GM18511 (cell line): Measurements from ENCODE around the gene HRH3.

Source experiments
- ATAC-seq: cut with Tn5 transposase; IDR thresholded peaks from one replicate; pipeline ENCODE4 v1.9.1; 2021; ENCODE audit warnings: mild to moderate bottlenecking, moderate library complexity; ENCODE audit not compliant: unreplicated experiment

The HRH3 gene

DNA sequence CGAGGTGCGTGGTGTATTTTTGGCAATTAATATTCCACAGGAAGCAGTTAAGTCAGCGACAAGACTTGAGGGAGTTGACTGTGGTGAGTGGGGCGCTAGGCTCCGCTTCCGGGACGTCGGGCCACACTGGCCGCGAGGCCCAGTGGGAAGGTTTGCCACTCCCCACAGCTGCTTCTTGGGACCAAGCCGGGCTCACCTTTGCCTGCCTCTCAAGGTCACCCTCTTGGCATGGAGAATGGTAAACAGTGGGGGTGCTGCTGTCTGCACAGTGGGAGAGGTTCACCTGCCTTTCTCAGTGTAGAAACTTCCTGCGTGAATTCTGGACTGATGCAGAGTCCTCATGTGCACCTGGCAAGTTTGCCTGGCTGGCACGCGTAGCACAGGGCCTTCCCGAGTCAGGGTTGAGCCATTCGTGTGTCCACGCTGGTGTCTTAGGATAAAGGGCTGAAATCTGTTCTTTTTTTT is 24.6 kb upstream of the HRH3 start:
- ATAC-seq, result no peak

DNA sequence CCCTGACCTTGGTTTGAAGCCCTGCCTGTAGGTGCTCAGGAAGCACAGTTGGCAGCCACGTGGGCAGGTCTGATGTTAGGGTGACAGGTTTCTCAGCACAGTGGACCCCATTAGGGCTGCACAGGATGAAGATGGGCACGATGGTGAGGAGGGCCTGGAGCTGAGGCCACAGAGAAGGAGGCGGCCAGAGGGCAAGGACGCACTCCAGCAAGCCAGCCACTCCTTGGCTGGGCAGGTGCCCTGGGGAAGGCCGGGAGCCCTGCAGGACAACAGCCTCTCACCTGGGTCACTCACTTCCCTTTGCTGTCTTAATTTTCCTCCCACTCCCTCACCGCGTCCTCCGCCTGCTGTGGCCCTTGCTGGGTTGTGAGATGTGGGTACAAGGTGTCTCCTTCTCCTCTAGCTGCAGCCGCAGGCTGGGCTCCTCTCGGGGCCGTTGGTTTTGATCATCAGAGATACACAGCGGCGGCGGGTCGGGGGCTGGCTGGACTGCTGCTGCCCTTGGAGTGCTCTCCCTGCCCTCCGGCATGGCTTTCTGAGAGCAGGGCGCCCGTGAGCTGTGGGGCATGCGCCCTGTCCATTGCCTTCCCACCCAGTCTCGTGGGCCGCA is 23.9 kb upstream of the HRH3 start:
- no peak for ATAC-seq

DNA sequence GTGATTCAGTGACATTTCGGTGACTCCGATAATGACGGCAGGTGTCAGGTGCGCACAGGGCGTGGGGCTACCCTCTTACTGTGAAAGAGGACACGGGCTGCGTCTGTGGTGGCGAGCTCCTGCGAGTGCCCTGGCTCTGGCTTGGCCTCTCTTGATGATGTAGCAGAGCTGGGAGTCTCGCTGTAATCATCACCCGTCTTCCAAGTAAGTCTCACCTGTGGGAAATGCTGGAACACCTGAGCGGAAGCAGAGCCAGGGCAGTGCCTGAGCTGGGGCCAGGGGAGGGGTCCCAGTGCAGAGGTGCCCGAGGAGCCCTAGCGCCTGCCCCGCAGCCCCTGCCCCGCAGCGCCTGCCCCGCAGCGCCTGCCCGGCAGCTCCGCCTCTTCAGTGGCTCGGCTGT is 23.0 kb upstream of the HRH3 start:
- ATAC-seq, result no peak

DNA sequence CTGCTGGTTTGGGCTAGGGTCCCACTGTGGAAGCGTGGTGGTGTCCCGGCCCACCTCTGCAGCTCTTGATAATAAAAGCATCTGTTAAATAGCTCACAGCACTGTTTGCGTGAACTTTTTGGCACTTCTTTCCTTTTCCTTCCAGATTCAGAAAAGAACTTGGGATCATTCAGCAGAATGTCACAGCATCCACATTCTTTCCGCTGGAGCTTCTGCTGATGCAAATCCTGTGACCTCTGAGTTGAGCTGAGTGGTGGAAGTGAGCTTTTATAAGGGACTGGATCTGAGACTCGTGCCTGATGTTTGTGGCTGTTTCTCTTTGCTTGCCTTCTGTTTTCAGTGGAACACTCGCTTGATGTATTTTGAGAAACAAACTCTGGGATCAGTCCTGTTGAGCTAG is 22.1 kb upstream of the HRH3 start:
- ATAC-seq, result no peak

DNA sequence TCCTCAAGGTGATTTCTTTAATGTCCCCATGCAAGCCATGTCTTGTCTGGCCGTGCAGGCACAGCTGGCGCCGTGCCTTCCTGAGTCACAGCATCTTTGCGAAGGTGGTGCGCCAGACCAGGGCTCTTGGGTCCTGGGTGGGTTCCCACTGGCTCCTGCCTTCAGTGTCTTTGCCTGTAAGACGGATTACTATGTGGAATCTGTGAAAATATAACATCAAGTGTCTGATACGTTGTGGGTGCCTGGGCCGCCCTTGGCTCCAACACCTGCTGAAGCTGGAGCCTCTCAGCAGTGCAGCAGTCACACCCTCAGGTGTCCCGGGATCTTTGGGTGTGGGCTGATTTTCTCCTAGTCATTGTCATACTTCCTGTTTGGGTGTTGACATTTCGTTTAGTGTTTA is 21.4 kb upstream of the HRH3 start:
- no peak for ATAC-seq

DNA sequence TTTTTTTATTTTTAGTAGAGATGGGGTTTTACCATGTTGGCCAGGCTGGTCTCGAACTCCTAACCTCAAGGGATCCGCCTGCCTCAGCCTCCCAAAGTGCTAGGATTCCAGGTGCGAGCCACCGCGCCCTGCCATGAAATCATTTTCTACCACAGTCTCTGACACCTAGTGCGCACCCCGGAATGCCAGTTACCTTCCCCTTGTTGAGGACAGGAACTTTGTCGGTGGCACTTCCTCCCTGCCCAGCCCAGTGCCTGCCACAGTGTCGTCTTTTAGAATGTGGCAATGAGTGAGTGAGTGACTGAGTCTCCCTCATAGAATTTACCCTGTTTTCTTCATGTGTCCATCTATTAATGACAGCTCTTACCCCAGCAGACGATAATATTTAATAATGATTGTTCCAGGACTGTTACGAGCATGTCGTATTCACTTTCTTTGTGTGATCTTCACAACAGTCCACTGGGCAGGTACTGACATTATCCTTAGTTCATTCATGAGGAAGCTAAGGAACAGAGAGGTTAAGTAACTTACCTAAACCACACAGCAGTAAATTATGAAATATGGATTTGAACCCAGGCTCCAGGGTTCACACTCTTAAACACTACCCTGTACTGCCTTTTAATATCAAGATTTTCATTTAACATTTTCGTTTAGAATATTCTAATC is 20.1 kb upstream of the HRH3 start:
- no peak for ATAC-seq

DNA sequence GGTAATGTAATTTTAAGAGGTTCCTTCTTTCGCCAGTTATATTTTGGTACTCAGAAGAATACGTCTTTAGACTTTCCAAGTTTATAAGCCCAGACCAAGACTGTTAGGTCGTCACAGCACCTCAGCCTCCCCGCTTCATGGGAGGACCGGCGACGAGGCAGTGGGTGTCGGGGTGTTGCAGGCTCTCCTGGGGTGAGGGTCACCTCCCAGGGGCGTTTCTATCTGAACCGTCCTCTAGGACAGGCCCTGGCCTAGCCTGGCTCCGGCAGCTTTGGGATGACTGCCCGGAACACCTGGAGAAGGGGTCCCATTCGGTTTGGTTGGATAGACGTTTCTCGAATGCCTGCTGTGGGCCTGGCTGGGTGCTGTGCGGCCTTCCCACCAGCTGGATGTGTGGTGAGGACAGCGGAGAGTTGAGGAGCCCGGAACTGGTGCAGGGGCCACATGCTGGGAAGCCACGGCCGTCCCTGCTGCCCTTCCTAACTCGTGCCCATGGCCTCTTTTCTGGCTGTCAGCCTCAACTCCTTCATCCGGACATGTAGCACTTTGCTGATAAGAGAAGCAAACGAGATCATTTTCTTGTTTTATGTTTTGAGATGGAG is 19.3 kb upstream of the HRH3 start:
- no peak for ATAC-seq

DNA sequence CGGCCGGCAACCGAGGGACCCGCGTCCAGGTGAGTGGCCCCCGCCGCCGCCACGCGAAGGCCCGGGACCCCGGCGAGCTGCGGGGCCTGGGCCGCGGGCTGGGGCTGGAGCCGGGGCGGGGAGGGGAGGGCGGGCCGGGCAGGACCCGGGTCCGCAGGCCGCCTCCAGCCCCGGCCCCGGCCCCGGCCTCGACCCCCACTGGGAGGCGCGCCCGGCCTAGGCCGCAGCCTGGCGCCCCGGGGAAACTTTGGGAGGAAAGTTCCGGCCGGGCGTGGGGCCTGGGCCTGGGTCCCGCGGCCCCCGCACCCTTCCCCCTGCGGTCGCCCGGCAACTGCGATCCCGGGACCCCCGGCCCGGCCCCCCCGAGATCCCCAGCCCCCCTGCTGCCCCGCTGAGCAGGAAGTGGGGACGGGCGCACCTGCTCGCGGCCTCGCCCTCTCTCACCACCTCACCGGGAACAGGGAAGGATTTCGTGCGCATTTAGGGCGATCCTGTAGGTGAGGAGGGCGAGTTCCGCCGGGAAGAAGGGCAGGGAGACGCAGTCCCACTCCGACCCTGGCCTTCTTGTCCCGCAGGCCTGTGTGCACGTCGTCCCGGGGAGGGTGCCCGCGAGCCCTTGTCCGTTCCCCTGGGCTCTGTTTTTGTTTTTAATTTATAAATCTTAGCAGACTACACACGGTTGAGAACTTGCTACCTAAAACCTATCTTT is 18.6 kb upstream of the HRH3 start:
- ATAC-seq, result peak; percentile 13

DNA sequence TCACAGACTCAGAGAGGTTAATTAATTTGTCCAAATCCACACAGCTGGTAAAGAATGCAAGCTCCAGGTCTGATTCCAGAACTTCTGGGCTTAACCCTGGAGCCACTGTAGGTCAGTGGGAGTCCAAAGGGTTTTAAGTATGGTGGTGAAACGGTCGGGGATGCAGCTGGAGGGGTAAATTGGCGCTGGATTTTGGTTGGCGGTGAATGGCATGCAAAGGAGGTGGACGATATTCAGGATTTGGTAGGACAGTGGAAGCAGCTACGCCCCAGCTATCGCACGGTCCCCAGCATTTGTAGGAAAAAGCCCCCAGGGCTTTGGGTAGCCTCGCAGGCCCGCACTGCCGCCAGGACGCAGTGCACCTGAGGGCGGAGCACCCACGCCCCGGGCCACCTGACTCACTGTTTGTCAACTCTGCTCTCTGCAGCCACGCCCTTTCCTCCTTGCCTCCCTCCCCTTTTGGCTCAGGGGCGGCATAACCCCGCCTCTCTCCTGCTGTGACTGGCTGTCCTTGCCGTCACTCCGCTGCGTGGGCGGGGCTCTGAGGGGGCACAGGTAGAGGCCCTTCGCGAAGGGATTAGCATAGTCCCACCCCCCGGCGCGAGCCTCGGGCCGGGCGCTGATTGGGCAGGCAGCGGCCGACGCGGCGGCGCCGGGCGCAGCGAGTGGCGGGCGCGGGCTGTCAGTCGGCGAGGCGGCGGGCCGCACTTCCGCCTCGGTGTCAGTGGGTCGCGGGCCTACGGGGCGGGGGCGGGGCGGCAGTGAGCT is 17.9 kb upstream of the HRH3 start, which contains the start of gene OSBPL2:
OSBPL2 (plus strand) TSS at position 721 of the 768 bp plus-strand sequence. CDS start 17,664 bp downstream, outside the sequence.
- peak; percentile 99 for ATAC-seq

DNA sequence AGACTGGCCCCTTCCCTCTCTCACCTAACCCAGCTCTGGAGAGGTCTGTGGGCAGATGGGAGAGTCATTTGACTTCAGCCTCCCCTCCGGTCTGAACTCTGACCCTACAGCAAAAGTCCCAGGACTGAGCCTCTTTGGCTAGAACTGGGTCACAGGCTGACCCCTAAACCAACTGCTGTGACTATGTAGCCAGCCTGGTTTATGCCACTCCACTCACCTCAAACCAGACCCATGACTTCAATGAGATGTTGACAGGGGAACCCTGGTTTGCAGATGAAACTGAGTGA is 17.4 kb upstream of the HRH3 start:
- no peak for ATAC-seq

DNA sequence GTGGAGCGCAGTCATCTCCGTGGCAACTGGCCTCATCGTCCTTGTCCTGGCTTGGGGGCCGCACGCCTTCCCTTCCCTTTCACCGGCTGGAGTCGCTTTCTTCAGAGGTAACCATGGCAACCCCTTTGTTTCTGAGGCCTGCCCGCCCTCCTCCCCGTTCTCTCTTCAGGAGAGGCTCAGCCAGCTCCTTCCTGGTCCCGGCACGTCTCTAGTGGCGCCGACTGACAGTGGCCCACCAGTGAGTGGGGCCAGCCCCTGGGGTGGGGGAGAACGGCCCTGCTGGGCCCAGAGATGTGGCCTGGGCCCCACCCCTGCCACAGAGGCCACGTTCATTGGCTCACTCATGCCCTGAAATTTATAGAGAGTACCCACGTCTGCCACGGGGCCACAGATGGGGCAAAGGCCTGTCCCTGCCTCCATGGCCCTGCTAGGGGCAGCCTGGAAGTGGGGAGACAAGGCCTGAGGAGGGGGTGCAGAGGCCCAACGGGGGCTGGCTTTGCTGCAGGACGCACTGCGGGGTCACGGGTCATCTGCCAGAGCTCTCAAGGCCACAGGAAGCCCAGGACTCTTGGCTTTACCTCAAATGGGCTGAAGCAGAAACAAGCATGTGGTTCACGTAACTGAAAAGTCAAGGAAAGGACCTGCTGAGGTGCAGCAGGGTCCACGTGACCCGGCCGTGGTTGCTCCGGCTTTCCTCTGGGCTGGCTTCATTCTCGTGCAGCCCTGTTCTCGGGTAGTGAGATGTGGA is 16.9 kb upstream of the HRH3 start:
- ATAC-seq, result no peak

DNA sequence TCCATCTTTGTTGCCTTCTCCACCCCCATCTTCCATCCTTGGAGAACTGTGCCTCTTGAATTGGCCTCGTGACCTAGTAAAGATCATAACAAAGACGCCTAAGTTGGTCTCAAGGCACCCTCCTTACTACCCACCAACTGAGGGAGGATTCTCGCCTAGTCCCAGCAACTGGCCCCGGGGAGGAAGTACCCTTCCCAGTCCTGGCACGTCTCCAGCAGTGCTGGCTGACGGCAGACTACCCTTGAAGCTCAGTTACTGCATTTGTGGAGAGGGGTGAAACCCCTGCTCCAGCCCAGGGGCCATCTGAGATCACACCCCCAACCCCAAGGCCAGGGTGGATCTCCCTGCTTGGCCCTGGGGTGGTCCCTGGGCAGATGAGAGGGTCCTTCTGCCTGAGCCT is 16.1 kb upstream of the HRH3 start:
- ATAC-seq, result no peak

DNA sequence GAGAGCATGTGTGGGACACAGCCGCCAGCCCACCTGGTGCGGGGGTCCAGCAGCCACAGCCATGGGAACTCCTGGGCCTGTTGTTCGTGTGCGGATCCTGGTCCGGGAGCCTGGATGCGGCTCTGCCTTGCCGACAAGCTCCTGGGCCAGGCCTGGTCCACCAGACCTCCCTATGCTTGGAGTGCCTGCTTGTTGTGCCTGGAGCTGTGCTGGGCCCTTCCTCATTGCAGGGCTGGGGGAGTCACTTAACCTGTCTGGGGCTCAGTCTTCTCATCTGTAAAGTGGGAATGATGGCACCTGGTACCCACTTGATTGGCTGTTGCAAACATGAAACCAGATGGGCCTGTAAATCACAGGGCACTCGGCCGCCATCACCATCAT is 15.7 kb upstream of the HRH3 start:
- no peak for ATAC-seq

DNA sequence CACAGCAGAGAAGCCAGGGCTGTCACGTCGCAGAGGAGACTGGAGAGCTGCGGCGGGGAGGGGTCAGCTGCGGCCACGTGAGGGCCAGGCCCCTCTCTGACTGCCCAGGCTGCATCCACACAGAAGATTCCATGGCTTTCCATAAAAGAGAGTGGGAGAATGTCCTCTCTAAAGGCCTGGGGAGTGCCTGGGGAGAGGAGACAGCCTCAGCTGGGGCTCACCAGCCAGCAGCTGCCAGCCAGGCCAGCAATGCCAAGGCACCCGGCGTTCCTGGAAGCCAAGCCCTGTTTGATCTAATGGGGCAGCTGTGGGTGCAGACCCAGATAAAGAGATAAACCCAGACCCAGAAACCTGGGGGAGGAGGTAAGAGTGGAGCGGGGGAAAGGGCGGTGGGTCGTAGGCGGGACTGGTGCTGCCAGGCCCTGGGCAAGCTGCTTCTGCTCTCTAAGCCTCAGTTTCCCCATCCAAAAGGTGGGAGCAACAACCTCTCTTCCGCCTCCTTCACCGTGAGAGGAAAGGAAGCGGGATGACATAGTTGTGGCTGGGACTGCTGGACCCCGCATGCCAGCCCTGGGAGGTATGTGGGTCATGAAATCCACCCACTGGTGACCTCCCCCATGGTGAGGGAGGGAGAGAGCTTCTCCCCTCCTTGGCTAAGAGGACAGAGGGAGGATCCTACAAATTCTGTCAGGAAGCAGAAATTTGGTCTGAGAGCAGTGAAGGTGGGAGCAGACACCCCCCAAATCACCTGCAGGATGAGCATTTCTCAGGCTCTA is 15.1 kb upstream of the HRH3 start:
- no peak for ATAC-seq

DNA sequence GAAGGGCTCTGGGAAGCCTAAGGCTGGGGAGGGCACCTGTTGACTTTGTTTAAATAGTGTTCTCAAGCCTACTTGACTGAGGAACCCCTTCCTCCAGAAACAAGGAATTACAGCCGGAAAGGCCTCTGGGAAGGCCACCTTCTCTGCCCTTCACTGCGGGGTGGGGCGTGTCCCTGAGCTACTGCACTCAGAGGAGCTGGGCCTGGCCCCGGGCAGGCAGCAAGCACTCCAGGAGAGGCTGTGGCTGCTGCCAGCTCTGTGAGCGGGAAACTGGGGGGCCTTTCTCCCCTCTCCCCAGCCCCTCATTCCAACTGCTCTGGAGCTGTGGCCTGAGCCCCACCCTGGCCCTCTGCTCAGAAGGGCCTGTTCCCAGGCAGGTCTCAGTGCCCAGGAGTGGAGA is 14.3 kb upstream of the HRH3 start:
- ATAC-seq, result no peak

DNA sequence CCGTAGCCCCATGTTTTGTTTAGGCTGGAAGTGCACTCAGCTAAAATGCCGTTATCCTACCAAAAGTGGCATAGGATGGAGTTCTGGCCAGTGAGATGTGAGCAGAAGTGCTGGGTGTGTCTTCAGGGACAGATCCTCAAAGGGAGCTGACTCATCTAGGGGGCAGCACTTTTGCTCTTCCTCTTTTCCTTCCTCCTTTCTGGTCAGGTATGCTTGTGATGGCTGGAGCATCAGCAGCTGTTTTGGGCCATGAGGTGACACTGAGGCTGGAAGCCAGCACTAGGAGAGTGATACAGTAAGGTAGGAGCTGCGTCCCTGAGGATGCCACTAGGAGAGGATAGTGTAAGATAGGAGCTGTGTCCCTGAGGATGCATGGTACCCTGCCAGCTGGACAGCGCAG is 13.6 kb upstream of the HRH3 start:
- ATAC-seq, result no peak

DNA sequence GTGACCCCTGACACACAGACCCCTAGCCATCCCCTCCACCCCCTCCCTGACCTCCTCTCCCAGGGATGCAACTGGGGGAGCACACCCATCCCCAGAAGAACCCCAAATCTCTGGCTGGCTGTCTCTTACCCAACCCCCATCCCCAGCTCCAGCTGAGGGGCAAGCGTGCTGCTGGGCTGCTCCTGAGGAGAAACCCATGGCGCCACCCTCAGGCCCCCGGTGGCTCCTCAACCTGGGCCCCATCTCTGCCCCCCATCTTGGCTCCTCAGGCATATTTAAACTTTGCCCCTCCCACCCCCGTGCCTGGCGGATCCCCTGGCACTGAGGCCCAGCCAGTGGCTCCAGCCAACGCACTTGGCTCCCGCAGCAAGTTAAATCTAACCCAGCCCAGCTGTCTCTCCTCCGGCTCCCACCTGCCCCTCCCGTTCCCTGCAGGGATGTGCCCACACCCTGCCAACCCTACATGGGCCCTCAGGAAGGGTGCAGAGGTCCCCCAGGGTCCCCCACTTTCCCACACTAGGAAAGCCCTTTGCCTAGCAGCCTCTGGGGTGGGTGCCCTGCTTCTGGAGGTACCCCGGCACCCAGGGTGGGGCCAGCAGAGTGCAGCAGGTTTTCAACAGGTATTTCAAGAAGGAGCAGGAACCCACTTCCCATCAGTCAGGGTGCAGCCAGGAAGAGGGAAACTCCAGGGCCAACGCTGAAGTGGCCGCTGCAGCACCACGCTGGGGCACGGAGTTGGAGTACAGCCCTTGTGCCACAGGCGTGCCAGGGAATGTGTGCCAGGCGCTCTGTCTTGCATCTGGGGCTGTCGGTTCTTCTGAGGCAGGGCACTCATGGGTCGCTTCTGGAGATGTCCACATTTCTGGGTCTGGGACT is 12.9 kb upstream of the HRH3 start:
- no peak for ATAC-seq

DNA sequence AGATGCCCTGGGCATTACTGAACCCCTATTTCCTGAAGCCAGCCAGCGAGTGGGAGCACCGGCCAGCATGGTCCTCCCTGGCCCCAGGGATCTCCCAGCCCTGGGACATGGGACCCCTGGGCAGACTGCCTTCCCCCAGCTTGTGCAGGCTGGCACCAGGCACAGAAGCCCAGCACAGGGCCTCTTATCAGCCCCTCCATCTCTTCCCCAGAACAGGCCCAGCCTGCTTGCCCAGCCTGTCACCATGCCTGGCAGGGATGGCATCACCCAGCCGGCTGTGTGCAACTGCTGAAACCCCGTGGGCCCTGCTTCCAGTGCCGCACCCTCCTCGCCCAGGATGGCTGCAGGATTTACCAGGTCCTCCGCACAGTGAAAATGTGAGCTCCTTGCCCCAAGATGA is 12.1 kb upstream of the HRH3 start:
- ATAC-seq, result no peak

DNA sequence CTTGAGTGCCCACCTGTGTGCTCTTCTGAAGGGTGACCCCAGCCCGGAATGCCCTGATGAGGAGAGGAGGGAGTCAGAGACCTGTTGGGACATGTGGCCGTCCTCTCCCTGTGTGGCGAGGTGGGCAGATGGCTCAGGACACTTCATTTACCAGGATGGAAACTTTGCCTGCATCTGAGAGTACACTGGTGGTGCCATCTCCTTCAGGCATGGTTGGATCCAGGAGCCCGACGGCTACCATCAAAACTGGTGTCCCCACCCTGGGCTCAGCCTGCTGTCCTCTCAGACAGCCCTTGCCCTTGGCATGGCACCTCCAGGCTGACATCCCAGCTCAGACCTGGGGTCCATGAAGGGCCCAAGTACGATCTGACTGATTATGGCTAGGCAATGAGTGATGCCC is 11.2 kb upstream of the HRH3 start:
- no peak for ATAC-seq
